Measurements from ENCODE around the gene WDR1.

The WDR1 gene

DNA sequence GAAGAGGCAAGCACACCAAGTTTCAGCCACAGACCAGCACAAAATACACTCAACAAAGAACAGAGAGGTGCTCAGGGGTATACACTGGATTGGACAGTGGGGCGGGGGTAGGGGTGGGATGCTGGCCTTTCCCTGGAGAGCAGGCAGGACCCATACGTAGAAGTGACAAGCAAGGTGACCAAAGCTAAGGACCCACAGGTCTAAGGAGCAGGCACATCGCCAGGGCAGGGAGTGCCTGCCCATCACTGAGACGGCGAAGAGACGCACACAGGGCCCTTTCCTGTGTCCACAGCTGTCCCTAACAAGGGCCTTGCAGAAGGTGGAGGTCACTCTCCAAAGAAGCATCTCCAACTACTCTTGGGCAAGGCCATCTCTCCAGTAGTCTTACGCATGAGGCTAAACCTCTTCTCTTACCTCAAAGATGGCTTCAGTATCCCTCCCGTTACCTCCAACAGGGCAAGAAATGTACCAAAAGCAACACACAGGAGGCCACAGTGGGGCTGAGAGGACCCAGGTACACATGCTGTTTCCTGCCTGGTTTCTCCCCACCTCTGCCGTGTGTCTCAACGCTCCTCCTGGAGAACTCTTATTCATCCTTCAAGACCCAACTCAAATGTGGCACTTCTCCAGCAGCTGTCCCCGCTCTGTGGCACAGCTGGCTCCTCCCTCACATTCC, 6.5 kb downstream of the WDR1 start:
- no peaks in the 10 kb centered on the region for H3K27me3 ChIP-seq (ENCODE audit: insufficient read depth, low read length)
- H3K27ac ChIP-seq (ENCODE audit: low read length), result no peak overlapping the region
- H3K4me3 ChIP-seq (ENCODE audit: low read length), result no peak overlapping the region
- peaks cover 88% of the 10 kb centered on the region for H3K36me3 ChIP-seq (ENCODE audit: insufficient read depth, low read depth, low read length)
- no peaks in the 10 kb centered on the region for H3K9me3 ChIP-seq (ENCODE audit: insufficient read depth, low read depth, low read length)
- peaks cover 43% of the 10 kb centered on the region for H3K4me1 ChIP-seq (ENCODE audit: insufficient read depth, low read length)
- H3K9ac ChIP-seq (ENCODE audit: low read depth, low read length), result no peak overlapping the region

DNA sequence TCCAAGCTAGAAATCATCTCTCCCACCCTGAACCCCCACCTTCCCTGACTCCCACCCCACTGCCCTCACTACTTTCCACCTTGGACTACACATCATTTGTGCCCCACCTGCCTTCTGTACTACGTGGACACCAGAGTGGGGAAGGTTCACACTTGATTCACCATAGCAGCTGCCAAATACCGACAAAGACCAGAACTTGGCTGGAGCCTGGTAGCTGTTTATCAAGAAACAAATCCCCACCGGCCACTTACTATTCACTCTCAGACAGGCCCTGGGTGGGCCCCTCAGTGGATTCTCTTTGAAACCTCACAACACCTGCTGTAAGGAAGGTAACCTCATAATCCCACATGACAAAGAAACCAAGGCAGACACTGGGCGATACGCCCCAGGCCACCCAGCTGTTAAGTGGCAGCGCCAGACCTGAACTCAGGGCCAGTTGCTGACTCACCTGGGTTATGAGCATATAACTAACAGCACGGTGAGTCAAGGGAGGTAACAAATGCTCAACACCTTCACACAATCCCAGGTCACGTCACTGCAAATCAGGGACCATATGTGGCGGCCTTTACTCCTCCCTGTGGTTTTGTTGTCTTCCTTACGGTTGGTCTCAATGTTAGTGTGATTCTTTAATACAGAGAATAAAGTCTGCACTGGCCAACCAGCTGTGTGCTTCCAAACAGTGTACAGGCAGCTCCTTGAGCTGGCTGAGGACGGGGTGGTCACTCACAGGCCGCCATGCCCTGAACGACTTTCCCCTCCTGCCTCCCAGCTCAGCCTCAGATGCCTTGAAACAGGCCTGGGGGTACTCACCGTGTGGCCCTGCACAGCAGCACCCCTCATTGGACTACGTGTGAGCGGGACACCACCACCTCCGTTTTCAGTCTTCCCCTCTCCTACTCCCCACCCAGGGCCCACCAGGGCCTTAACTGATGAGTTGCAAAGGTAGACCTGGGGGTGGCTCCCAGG, 7.5 kb downstream of the WDR1 start:
- H3K4me1 ChIP-seq (ENCODE audit: insufficient read depth, low read length), result peaks cover 43% of the 10 kb centered on the region
- no peak overlapping the region for H3K4me3 ChIP-seq (ENCODE audit: low read length)
- no peak overlapping the region for H3K9ac ChIP-seq (ENCODE audit: low read depth, low read length)
- no peaks in the 10 kb centered on the region for H3K27me3 ChIP-seq (ENCODE audit: insufficient read depth, low read length)
- H3K36me3 ChIP-seq (ENCODE audit: insufficient read depth, low read depth, low read length), result peaks cover 88% of the 10 kb centered on the region
- H3K27ac ChIP-seq (ENCODE audit: low read length), result no peak overlapping the region
- H3K9me3 ChIP-seq (ENCODE audit: insufficient read depth, low read depth, low read length), result no peaks in the 10 kb centered on the region

DNA sequence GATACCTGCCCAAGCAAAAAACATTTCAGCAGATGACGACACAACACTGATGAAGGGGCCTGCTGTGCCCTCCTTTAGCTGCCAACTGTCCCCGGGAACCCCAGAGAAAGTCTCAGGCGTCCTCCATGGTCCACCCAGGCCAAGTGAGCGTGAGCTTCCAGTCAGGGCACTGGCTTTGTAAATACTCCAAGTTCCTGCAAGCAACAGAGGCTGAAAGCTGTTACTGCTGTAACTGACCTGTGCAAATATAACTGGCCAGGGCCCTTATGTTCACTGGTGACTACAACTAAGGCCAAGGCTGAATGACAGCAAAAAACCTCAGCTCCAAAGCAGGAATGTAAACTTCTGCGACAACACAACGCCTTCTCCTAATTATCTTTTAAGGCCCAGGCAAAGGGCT, 8.2 kb downstream of the WDR1 start:
- peaks cover 87% of the 10 kb centered on the region for H3K36me3 ChIP-seq (ENCODE audit: insufficient read depth, low read depth, low read length)

DNA sequence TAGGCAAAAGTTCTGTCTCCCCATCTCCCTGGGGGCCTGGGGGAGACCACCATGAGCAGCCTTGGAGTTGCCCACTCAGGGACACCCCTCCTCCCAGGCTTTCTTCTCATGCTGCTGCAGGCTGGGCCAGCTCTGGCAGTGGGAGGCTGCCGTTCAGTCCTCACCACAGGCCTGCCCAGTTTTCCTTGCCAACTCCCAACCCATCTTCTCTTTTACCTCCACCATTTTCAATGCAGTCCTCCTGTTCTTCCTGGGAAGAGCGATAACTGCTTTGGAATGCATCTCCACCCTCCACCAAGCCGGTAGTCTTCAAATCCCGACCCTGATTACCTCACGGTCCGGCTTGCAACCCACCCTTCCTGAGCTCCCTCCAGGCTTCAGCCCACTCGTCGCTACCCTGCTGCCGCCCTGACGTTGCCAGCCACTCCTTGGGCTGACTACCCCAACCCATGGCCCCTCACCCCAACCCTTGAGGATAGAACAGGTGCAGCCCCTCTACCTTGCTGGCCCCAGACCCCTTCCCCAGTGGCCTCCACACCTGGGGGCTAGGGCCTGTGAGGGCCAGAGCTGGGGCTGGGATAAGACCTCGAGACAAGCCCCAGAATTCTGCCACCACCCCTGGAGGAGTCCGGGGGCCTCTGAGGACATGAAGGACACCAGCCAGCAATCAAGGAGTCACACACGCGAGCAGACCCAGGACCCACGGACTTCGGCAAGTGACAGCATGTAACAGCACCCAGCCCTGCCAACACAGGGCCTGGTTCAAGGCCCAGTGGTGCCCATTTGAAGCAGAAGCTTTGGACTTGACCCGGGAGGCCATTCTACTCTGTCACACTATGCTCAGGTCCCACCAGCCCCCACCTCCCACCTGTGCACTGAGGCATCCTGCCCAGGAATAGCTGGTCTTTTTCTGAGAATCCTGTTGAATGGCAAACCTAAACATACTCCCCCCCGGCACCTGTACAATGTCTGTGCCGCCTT, 9.2 kb downstream of the WDR1 start:
- Histone ChIP-seq H3K4me1 (ENCODE audit: insufficient read depth, low read length) (peaks cover 40% of the 10 kb centered on the region), H3K9ac (ENCODE audit: low read depth, low read length) (no peak overlapping the region), H3K36me3 (ENCODE audit: insufficient read depth, low read depth, low read length) (peaks cover 87% of the 10 kb centered on the region)

More for the DNA sequence above, 8.2 kb downstream of the WDR1 start:
- Histone ChIP-seq H3K9me3 (ENCODE audit: insufficient read depth, low read depth, low read length) (no peaks in the 10 kb centered on the region), H3K4me1 (ENCODE audit: insufficient read depth, low read length) (peaks cover 40% of the 10 kb centered on the region), H3K4me3 (ENCODE audit: low read length) (no peak overlapping the region), H3K27ac (ENCODE audit: low read length) (no peak overlapping the region), H3K27me3 (ENCODE audit: insufficient read depth, low read length) (no peaks in the 10 kb centered on the region), H3K9ac (ENCODE audit: low read depth, low read length) (no peak overlapping the region)

DNA sequence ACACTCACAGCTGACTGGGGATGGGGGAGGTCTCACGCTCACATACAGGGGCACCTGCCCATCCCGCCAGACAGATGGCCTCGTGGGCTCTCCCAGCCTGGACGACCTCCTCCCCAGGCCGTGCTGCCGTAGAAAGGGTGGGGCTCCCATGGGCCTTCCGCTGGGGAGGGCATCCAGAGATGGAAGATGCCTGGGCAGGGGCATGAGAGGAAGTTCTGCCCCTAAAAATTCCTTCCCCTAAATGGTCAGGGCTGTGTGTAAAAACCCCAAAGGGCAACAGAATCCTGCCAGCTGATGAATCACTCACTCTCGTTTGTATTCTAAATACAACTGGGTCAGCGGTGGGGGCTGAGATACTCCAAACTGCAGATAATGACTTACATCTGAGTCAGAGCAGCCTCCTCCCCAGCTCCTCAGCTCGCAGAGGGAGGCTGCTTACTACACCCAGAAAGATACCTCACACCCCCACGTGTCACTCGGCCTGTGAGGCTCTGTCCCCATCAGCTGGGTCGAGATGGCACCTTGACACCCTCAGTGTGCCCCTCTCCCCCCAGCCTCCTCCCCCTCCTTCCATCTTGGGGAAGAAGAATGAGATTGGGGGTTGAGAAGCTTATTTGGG, 10.1 kb downstream of the WDR1 start:
- no peak overlapping the region for H3K4me3 ChIP-seq (ENCODE audit: low read length)
- peaks cover 87% of the 10 kb centered on the region for H3K36me3 ChIP-seq (ENCODE audit: insufficient read depth, low read depth, low read length)

More for the DNA sequence above, 9.2 kb downstream of the WDR1 start:
- Histone ChIP-seq H3K27ac (ENCODE audit: low read length) (no peak overlapping the region), H3K9me3 (ENCODE audit: insufficient read depth, low read depth, low read length) (no peaks in the 10 kb centered on the region), H3K27me3 (ENCODE audit: insufficient read depth, low read length) (no peaks in the 10 kb centered on the region), H3K4me3 (ENCODE audit: low read length) (no peak overlapping the region)

DNA sequence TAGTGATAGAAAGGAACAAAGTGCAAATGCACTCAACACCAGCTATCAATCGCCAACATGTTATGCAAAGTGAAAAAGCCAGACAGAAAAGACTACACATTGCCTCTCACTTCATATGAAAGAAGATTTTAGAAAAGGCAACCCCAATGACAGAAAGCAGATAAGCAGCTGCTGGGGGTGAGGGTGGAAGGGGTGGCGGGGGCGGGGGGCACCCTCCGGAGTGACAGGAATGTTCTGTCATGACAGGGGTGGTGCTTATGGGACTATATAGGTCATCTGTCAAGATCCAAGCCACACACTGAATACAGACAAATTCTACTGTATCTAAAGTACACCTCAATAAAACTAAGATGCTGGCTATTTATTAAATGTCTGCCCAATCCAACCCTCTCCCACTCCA, 10.7 kb downstream of the WDR1 start:
- Histone ChIP-seq H3K4me1 (ENCODE audit: insufficient read depth, low read length) (peaks cover 27% of the 10 kb centered on the region; the same call in 1 of the 2 replicates), H3K9ac (ENCODE audit: low read depth, low read length) (no peak overlapping the region), H3K4me3 (ENCODE audit: low read length) (no peak overlapping the region)

More for the DNA sequence above, 10.1 kb downstream of the WDR1 start:
- Histone ChIP-seq H3K27ac (ENCODE audit: low read length) (no peak overlapping the region), H3K4me1 (ENCODE audit: insufficient read depth, low read length) (peaks cover 33% of the 10 kb centered on the region; the same call in 1 of the 2 replicates), H3K9me3 (ENCODE audit: insufficient read depth, low read depth, low read length) (no peaks in the 10 kb centered on the region), H3K9ac (ENCODE audit: low read depth, low read length) (no peak overlapping the region), H3K27me3 (ENCODE audit: insufficient read depth, low read length) (no peaks in the 10 kb centered on the region)

DNA sequence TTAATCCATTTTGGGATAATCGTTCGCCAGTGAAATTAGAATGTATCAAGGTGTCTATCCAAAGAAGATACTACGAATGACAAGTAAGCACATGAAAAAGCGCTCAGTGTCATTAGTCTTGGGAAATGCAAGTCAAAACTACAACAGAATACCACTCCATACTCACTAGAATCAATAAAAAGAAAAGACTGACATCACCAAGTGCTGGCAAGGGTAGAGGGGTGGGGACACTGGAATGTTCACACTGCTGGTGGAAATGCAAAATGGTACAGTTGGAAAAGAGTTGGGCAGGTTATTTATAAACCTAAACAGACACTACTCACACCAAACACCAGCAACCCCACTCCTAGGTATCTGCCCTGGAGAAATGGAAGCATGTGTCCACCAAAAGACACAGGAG, 11.2 kb downstream of the WDR1 start:
- no peaks in the 10 kb centered on the region for H3K9me3 ChIP-seq (ENCODE audit: insufficient read depth, low read depth, low read length)
- no peak overlapping the region for H3K4me3 ChIP-seq (ENCODE audit: low read length)
- no peaks in the 10 kb centered on the region for H3K27me3 ChIP-seq (ENCODE audit: insufficient read depth, low read length)
- no peak overlapping the region for H3K27ac ChIP-seq (ENCODE audit: low read length)
- no peak overlapping the region for H3K9ac ChIP-seq (ENCODE audit: low read depth, low read length)
- H3K4me1 ChIP-seq (ENCODE audit: insufficient read depth, low read length), result peaks cover 22% of the 10 kb centered on the region; the same call in 1 of the 2 replicates
- peaks cover 87% of the 10 kb centered on the region for H3K36me3 ChIP-seq (ENCODE audit: insufficient read depth, low read depth, low read length)

More for the DNA sequence above, 10.7 kb downstream of the WDR1 start:
- no peaks in the 10 kb centered on the region for H3K9me3 ChIP-seq (ENCODE audit: insufficient read depth, low read depth, low read length)
- peaks cover 87% of the 10 kb centered on the region for H3K36me3 ChIP-seq (ENCODE audit: insufficient read depth, low read depth, low read length)
- no peak overlapping the region for H3K27ac ChIP-seq (ENCODE audit: low read length)
- H3K27me3 ChIP-seq (ENCODE audit: insufficient read depth, low read length), result no peaks in the 10 kb centered on the region

DNA sequence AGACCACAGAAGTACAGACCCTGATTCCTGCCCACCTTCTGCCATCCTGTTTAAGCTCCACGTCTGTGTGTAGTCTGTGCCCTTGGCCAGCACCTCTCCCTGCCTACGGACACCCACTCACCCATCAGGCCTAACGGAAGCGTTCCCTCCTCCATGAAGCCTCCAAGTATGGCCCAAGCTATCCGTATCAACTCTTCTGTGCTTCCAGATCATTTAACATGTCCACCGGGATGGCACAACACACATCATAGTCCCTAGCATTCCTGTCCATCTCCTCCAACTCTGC, 11.7 kb downstream of the WDR1 start:
- Histone ChIP-seq H3K27me3 (ENCODE audit: insufficient read depth, low read length) (no peaks in the 10 kb centered on the region), H3K9me3 (ENCODE audit: insufficient read depth, low read depth, low read length) (no peaks in the 10 kb centered on the region), H3K4me3 (ENCODE audit: low read length) (no peak overlapping the region), H3K36me3 (ENCODE audit: insufficient read depth, low read depth, low read length) (peaks cover 87% of the 10 kb centered on the region), H3K9ac (ENCODE audit: low read depth, low read length) (no peak overlapping the region), H3K27ac (ENCODE audit: low read length) (no peak overlapping the region), H3K4me1 (ENCODE audit: insufficient read depth, low read length) (peaks cover 21% of the 10 kb centered on the region; the same call in 1 of the 2 replicates)

DNA sequence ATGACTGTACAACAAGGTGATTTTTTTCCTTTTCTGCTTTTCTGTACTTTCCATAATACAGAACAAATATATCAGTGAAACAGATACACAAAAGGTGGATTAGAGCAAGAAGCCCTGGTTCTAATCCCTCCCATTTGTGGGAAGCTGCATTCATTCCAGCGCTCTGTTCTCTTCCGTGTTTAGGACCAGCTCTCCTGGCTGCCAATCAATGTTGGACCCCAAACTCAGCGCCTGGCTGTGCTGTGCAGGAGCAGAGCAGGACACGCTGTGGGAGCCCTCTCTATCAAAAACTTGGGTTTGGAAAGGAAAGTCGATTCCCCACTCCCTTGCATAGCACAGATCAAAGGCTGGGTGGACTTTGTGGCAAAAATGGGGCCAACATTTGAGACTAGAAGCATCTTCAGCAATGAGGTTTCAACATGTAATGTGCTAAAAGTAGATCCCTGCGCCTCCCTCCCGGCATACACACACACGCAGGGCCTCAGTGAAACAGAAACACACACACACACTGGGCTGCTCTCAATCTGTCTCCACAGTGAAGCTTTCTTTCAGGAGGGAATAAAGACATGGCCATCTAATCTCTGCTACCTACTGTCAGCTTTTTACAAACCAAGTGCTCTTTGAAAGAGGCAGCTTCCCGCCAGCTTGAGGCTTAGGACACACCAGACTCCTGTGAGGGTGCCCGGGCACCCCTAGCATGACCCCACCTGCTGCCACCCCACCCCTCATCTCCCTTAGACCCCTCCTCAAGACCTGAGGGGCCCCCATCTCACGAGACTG, 12.2 kb downstream of the WDR1 start:
- H3K9ac ChIP-seq (ENCODE audit: low read depth, low read length), result no peak overlapping the region
- peaks cover 87% of the 10 kb centered on the region for H3K36me3 ChIP-seq (ENCODE audit: insufficient read depth, low read depth, low read length)
- H3K4me3 ChIP-seq (ENCODE audit: low read length), result no peak overlapping the region
- H3K4me1 ChIP-seq (ENCODE audit: insufficient read depth, low read length), result peaks cover 21% of the 10 kb centered on the region; the same call in 1 of the 2 replicates
- H3K9me3 ChIP-seq (ENCODE audit: insufficient read depth, low read depth, low read length), result no peaks in the 10 kb centered on the region
- H3K27me3 ChIP-seq (ENCODE audit: insufficient read depth, low read length), result no peaks in the 10 kb centered on the region
- no peak overlapping the region for H3K27ac ChIP-seq (ENCODE audit: low read length)

DNA sequence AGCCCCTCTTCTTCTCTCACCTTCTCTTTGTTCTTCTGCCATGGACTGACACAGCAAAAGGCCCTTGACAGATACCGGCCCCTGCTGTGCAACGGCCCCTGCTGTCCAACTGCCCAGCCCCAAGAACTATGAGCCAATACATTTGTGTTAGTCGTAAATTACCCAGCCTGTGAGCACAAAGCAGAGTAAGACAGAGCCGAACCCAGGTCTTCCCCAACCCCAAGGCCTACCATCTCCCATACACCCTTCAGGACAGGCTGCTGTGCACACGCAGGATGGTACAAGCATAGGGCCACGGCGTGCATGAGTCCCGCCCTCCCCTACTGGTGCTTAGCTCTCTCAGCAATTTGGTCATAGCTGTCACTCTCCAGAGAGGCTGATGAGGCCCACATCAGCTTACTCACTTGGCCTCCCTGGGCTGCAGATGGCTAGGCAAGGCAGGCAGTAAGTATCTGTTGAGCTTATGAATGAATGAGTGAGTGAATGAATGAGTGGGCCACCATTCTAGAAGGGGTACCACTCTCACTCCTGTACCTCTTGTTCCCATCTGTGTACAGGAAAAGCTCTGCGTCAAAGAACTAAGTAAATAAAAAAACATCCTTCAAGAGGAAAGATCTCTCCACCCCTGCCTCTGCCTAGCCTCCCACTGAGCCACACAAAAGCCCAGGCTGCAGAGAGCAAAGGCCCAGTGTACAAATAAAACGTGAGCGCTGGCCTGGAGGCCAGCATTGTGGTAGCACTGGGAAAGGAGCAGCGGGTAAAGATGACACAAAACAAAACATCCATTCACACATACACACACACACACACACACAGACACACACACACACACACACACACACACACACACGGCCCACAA, 13.9 kb downstream of the WDR1 start:
- no peak overlapping the region for H3K9ac ChIP-seq (ENCODE audit: low read depth, low read length)
- peaks cover 21% of the 10 kb centered on the region; the same call in 1 of the 2 replicates for H3K4me1 ChIP-seq (ENCODE audit: insufficient read depth, low read length)
- H3K4me3 ChIP-seq (ENCODE audit: low read length), result no peak overlapping the region
- H3K36me3 ChIP-seq (ENCODE audit: insufficient read depth, low read depth, low read length), result peaks cover 87% of the 10 kb centered on the region
- H3K27me3 ChIP-seq (ENCODE audit: insufficient read depth, low read length), result no peaks in the 10 kb centered on the region
- H3K27ac ChIP-seq (ENCODE audit: low read length), result no peak overlapping the region
- H3K9me3 ChIP-seq (ENCODE audit: insufficient read depth, low read depth, low read length), result no peaks in the 10 kb centered on the region

Data from iPS-20b (cell line).